UCSD-AML1 (cell line): Measurements from ENCODE around the gene TGM6.

ENCODE experiments used
- DNase-seq: peaks from one replicate; lab custom pipeline; 2025; ENCODE audit not compliant: unreplicated experiment; lab: John Stamatoyannopoulos, UW

The TGM6 gene

DNA sequence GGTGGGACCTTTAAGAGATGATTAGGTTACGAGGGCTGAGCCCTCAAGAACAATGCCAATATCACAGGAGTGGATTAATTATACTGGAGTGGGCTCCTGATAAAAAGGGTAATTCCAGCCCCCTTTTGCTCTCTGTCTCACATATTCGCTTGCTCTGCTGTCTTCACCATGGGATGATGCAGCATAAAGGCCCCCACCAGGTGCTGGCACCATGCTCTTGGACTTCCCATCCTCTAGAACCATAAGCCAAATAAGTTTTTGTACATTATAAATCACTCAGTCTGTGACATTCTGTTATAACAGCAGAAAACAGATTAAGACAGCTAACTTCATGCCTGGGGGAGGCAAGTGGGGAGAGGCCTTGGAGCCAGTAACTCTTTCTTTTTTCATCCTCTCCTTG, 99.7 kb downstream of the TGM6 start:
- DNase-seq = no peak
